CD4-positive, alpha-beta T cell (primary cell): ENCODE results near the gene CDH18. TPM values are rescaled to one million over a fixed set of nuclear protein-coding genes. Genes with fewer than 3 reads are reported as not detected.

Experiments used
- ATAC-seq: fragments of 200-7000 bp; cut with Tn5 transposase; one replicate; pipeline ENCODE4 v1.10.0; 2022; ENCODE audit warnings: mild to moderate bottlenecking; ENCODE audit not compliant: poor library complexity
- CTCF ChIA-PET: fragments of 350-600 bp; sonication (Branson Sonifier 250); formaldehyde crosslinking; loops from one replicate; lab custom pipeline; 2021; ENCODE audit warnings: antibody characterized with exemption, inconsistent platforms; lab: Charles Lee
- POLR2A ChIA-PET: fragments of 350-600 bp; sonication (Branson Sonifier 250); formaldehyde crosslinking; loops from one replicate; lab custom pipeline; 2021; ENCODE audit warnings: antibody characterized with exemption, inconsistent platforms; lab: Charles Lee
- DNase-seq, 14 experiments: peaks; one replicate each; pipeline ENCODE4 v3.0.0-alpha.2; 2013 to 2020; ENCODE audit warnings: mixed read lengths in 2 of 14
- H3K27ac ChIP-seq, 2 donors: one replicate each; pipeline versions ENCODE4 v1.5.1 to v1.7.0; 2013; ENCODE audit warnings: low read length in 2 of 2, low read depth in 1 of 2, mild to moderate bottlenecking in 1 of 2
- H3K27me3 ChIP-seq, 2 experiments: 1 replicate in 1 of 2; 2 replicates in 1 of 2; pipeline versions ENCODE4 v1.6.1 to v1.7.0; 2013; ENCODE audit warnings: low read length in 2 of 2, control low read depth in 1 of 2, mild to moderate bottlenecking in 1 of 2, moderate library complexity in 1 of 2; ENCODE audit not compliant: insufficient read depth in 2 of 2, control insufficient read depth in 1 of 2
- H3K36me3 ChIP-seq: one replicate; pipeline ENCODE4 v1.6.1; 2013; ENCODE audit warnings: low read length, control low read depth; ENCODE audit not compliant: insufficient read depth
- H3K4me1 ChIP-seq: one replicate; pipeline ENCODE4 v1.6.1; 2013; ENCODE audit warnings: low read length, control low read depth; ENCODE audit not compliant: insufficient read depth
- H3K4me3 ChIP-seq: one replicate; pipeline ENCODE4 v1.5.1; 2013; ENCODE audit warnings: mild to moderate bottlenecking, low read length, moderate library complexity
- H3K9me3 ChIP-seq, 2 experiments: 1 replicate in 1 of 2; 2 replicates in 1 of 2; pipeline versions ENCODE4 v1.6.1 to v1.7.0; 2013; ENCODE audit warnings: low read length in 2 of 2, mild to moderate bottlenecking in 2 of 2, control low read depth in 1 of 2, moderate library complexity in 1 of 2; ENCODE audit not compliant: control insufficient read depth in 1 of 2, insufficient read depth in 1 of 2
- H3K27ac Mint-ChIP-seq: one replicate; pipeline ENCODE4 v1.8.0; 2020; ENCODE audit warnings: mixed read lengths
- H3K27me3 Mint-ChIP-seq: one replicate; pipeline ENCODE4 v1.8.0; 2021; ENCODE audit warnings: mixed read lengths
- H3K36me3 Mint-ChIP-seq: one replicate; pipeline ENCODE4 v1.8.0; 2021; ENCODE audit warnings: low read depth, mixed read lengths
- H3K4me1 Mint-ChIP-seq: one replicate; pipeline ENCODE4 v1.8.0; 2021; ENCODE audit warnings: low read depth, mixed read lengths
- H3K4me3 Mint-ChIP-seq: one replicate; pipeline ENCODE4 v1.8.0; 2020; ENCODE audit warnings: mild to moderate bottlenecking, mixed read lengths
- H3K9me3 Mint-ChIP-seq: one replicate; pipeline ENCODE4 v1.8.0; 2020; ENCODE audit warnings: mixed read lengths
- CTCF ChIP-seq: fragments of 200-600 bp; IDR thresholded peaks from one replicate; pipeline ENCODE4 v1.8.0; 2022; ENCODE audit warnings: antibody characterized with exemption, mild to moderate bottlenecking
- intact Hi-C, 2 experiments: fragments of 100-400 bp; cut with DNase I in 1 of 2; cut with micrococcal nuclease in 1 of 2; formaldehyde crosslinking; loops; one replicate each; pipeline versions ENCODE4 v1.15.1 to v1.9.0; 2023 to 2025; cut with DNase I, micrococcal nuclease
- total RNA-seq, 174 experiments: library from RNA in 2 of 174; stranded (reverse) in 2 of 174; gene quantifications; one replicate each; pipeline ENCODE4 v1.2.3 and lab custom pipeline; 2021 to 2026

CDH18 gene
- total RNA-seq, 2 experiments from 2014 or later, result not detected

- no peak for TF ChIP-seq CTCF
- Histone ChIP-seq H3K4me3 (no peak overlapping the region), H3K9me3 (peaks cover 0 to 10% of the 10 kb centered on the region in 2 experiments), H3K27me3 (no peaks in the 10 kb centered on the region), H3K4me1 (no peaks in the 10 kb centered on the region), H3K27ac (no peak overlapping the region), H3K36me3 (no peaks in the 10 kb centered on the region)
- intact Hi-C loops, result no loop called here
- CTCF ChIA-PET, result no interaction called here
- Mint-ChIP-seq H3K9me3 (peaks cover 3% of the 10 kb centered on the region), H3K4me1 (no peaks in the 10 kb centered on the region), H3K4me3 (no peak overlapping the region), H3K36me3 (no peaks in the 10 kb centered on the region), H3K27me3 (no peaks in the 10 kb centered on the region), H3K27ac (no peak overlapping the region)
- ATAC-seq (no peak), DNase-seq (no peak)
- POLR2A ChIA-PET, result no interaction called here
These were observed 28.1 kb downstream of the CDH18 start for GRCh38 chr5:19959830-19960384.

GRCh38 chr5:19950897-19951296 lies 37.1 kb downstream of the CDH18 start:
- CTCF ChIA-PET, result no interaction called here
- no peaks in the 10 kb centered on the region for H3K27me3 ChIP-seq
- POLR2A ChIA-PET, result no interaction called here
- peaks cover 2% of the 10 kb centered on the region for H3K9me3 Mint-ChIP-seq
- no peaks in the 10 kb centered on the region for H3K4me1 ChIP-seq
- no peak overlapping the region for H3K27ac Mint-ChIP-seq
- H3K9me3 ChIP-seq, result no peaks in the 10 kb centered on the region
- no peak overlapping the region for H3K4me3 Mint-ChIP-seq
- H3K27me3 Mint-ChIP-seq, result no peaks in the 10 kb centered on the region
- no peak overlapping the region for H3K27ac ChIP-seq
- H3K4me1 Mint-ChIP-seq, result no peaks in the 10 kb centered on the region
- H3K4me3 ChIP-seq, result no peak overlapping the region
- intact Hi-C loops, result no loop called here
- DNase-seq (no peak), ATAC-seq (no peak)
- no peaks in the 10 kb centered on the region for H3K36me3 Mint-ChIP-seq
- H3K36me3 ChIP-seq, result no peaks in the 10 kb centered on the region
- TF ChIP-seq CTCF, result no peak

GRCh38 chr5:19940192-19940591 lies 47.8 kb downstream of the CDH18 start:
- Mint-ChIP-seq H3K36me3 (no peaks in the 10 kb centered on the region), H3K9me3 (peaks cover 10% of the 10 kb centered on the region), H3K27me3 (no peaks in the 10 kb centered on the region), H3K4me1 (no peaks in the 10 kb centered on the region), H3K27ac (no peak overlapping the region), H3K4me3 (no peak overlapping the region)
- no peak for DNase-seq
- POLR2A ChIA-PET, result no interaction called here
- CTCF ChIA-PET, result no interaction called here
- intact Hi-C loops, result no loop called here
- H3K4me1 ChIP-seq, result no peaks in the 10 kb centered on the region
- no peaks in the 10 kb centered on the region for H3K36me3 ChIP-seq
- TF ChIP-seq CTCF, result no peak
- no peak for ATAC-seq
- H3K4me3 ChIP-seq, result no peak overlapping the region
- no peak overlapping the region for H3K27ac ChIP-seq
- H3K27me3 ChIP-seq, result no peaks in the 10 kb centered on the region
- H3K9me3 ChIP-seq, result peaks cover 0 to 3% of the 10 kb centered on the region in 2 experiments
